HepG2 (cell line): ENCODE results near the gene BCL7A.

Experiments used
- KMT2A ChIP-seq: sonication (generic); formaldehyde crosslinking; IDR thresholded peaks from 2 replicates; pipeline ENCODE4 v1.4.0; 2020; ENCODE audit warnings: missing genetic modification reagents
- POLR2AphosphoS5 ChIP-seq: IDR thresholded peaks from 2 replicates; pipeline ENCODE4 v1.6.1; 2012; ENCODE audit warnings: low read depth, low read length
- ZNF549 ChIP-seq: sonication (generic); formaldehyde crosslinking; IDR thresholded peaks from 2 replicates; pipeline ENCODE4 v1.5.0; 2020; ENCODE audit warnings: missing genetic modification reagents
- ZNF644 ChIP-seq: IDR thresholded peaks from 2 replicates; pipeline ENCODE4 v1.6.1; 2016; ENCODE audit warnings: low read depth

DNA sequence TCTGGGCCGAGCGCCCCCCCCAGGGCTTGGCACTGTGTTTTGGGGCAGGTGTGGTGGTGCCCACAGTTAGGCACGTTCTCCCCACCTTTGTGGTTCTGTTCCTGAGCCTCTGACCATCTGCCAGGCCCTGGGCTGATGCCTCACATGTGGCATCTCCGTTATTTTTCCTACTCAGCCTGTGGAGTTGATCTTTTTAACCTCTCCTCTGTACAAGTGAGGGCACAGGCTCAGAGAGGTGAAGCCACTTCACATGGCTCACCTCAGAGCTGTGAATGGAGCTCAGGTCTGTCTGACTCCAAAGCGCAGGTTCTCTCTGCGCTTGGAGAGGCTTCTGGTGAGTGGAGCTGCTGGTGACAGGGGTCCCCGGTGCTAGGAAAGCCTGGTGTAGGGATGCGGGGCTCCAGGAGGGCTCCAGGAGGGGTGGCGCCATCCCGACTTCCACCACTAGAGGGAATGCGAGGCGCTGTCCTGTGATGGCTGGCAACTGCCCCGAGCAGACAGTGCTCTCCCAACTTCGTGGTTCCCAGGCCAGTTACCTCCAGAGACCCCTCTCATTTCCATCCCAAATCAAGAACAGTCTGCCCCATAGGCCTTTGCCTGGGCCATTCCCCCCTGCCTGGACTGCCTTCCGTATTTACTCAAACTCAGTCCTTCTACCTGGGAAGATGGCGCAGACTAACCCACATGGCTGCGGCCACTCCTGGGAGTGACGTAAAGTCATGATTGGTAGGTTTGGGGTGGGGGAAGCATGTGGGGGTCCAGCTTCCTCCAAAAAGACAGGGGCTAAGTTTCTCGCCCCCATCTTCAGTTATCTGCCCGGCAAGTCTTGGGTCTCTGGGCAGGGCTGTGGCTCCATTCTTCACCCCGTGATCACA, 9.9 kb downstream of the BCL7A start:
- TF ChIP-seq ZNF549 (CRISPR knock-in tag) (no peak), KMT2A (CRISPR knock-in tag) (no peak), POLR2AphosphoS5 (no peak), ZNF644 (CRISPR knock-in tag) (no peak)
